Measurements from ENCODE around the gene EFHC1.

Gene EFHC1

GRCh38 chr6:52504782-52505136 is 84.6 kb downstream of the EFHC1 start:
- no peak for DNase-seq

GRCh38 chr6:52505726-52506409 is 85.7 kb downstream of the EFHC1 start:
- no peak for DNase-seq

- DNase-seq: no peak
These were observed 86.3 kb downstream of the EFHC1 start for GRCh38 chr6:52506476-52506875.

- no peak for DNase-seq
These were observed 87.6 kb downstream of the EFHC1 start for GRCh38 chr6:52507557-52508260.

GRCh38 chr6:52508261-52508739 is 88.2 kb downstream of the EFHC1 start:
- DNase-seq: no peak

- DNase-seq: no peak
These were observed 89.4 kb downstream of the EFHC1 start for GRCh38 chr6:52509281-52510212.

- no peak for DNase-seq
These were observed 90.0 kb downstream of the EFHC1 start for GRCh38 chr6:52510213-52510562.

- no peak for DNase-seq
These were observed 91.0 kb downstream of the EFHC1 start for GRCh38 chr6:52511163-52511562.

GRCh38 chr6:52511572-52512151 is 91.5 kb downstream of the EFHC1 start:
- DNase-seq: no peak

- DNase-seq: no peak
These were observed 92.1 kb downstream of the EFHC1 start for GRCh38 chr6:52512199-52512598.

- DNase-seq: no peak
These were observed 93.3 kb downstream of the EFHC1 start for GRCh38 chr6:52513464-52513863.

GRCh38 chr6:52513896-52514295 is 93.8 kb downstream of the EFHC1 start:
- DNase-seq: no peak

- no peak for DNase-seq
These were observed 94.4 kb downstream of the EFHC1 start for GRCh38 chr6:52514514-52514913.

GRCh38 chr6:52515219-52515960 is 95.2 kb downstream of the EFHC1 start:
- no peak for DNase-seq

- DNase-seq: no peak
These were observed 96.1 kb downstream of the EFHC1 start for GRCh38 chr6:52516269-52516668.

GRCh38 chr6:52516943-52517342 is 96.8 kb downstream of the EFHC1 start:
- DNase-seq: no peak

GRCh38 chr6:52517502-52518278 is 97.5 kb downstream of the EFHC1 start:
- no peak for DNase-seq

GRCh38 chr6:52518279-52518945 is 98.3 kb downstream of the EFHC1 start:
- no peak for DNase-seq

GRCh38 chr6:52519618-52520017 is 99.5 kb downstream of the EFHC1 start:
- no peak for DNase-seq

- DNase-seq: no peak
These were observed 102.0 kb downstream of the EFHC1 start for GRCh38 chr6:52522151-52522626.

GRCh38 chr6:52522655-52523054 is 102.5 kb downstream of the EFHC1 start:
- no peak for DNase-seq

Measured in activated CD4-positive, alpha-beta T cell treated with anti-CD3 and anti-CD28 coated beads for 1 hour (primary cell).